Adrenal gland (tissue), 5 donors: ENCODE measurements around the gene TMA7B.

Experiments used
- CTCF ChIP-seq, 6 experiments: fragments of 450-650 bp in 4 of 6; fragments of 200-600 bp in 2 of 6; sonication (generic) in 1 of 6; IDR thresholded peaks; 1 replicate in 5 of 6; 2 replicates in 1 of 6; pipeline versions ENCODE4 v1.5.1 to v1.8.0; 2016 to 2021; ENCODE audit warnings: antibody characterized with exemption in 6 of 6, mild to moderate bottlenecking in 2 of 6, moderate library complexity in 1 of 6
- POLR2A ChIP-seq, 2 donors: fragments of 450-650 bp; IDR thresholded peaks; one replicate each; pipeline ENCODE4 v1.6.1; 2017; ENCODE audit warnings: antibody characterized with exemption in 2 of 2, mild to moderate bottlenecking in 2 of 2, moderate library complexity in 1 of 2
- donor health status: DM: no; HTN: no; CAD: no.

GRCh38 chr22:40007853-40008710 lies 47.9 kb downstream of the TMA7B start:
- TF ChIP-seq POLR2A (IDR thresholded peaks at IDR 0.05) (no peak), CTCF (IDR thresholded peaks at IDR 0.05) (no peak)
